HG03457 (cell line): Measurements from ENCODE around the gene OLIG1.

Source experiments
- ATAC-seq: cut with Tn5 transposase; IDR thresholded peaks from one replicate; pipeline ENCODE4 v1.9.1; 2021; ENCODE audit warnings: moderate number of reproducible peaks; ENCODE audit not compliant: unreplicated experiment

Gene OLIG1, protein sequence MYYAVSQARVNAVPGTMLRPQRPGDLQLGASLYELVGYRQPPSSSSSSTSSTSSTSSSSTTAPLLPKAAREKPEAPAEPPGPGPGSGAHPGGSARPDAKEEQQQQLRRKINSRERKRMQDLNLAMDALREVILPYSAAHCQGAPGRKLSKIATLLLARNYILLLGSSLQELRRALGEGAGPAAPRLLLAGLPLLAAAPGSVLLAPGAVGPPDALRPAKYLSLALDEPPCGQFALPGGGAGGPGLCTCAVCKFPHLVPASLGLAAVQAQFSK

DNA sequence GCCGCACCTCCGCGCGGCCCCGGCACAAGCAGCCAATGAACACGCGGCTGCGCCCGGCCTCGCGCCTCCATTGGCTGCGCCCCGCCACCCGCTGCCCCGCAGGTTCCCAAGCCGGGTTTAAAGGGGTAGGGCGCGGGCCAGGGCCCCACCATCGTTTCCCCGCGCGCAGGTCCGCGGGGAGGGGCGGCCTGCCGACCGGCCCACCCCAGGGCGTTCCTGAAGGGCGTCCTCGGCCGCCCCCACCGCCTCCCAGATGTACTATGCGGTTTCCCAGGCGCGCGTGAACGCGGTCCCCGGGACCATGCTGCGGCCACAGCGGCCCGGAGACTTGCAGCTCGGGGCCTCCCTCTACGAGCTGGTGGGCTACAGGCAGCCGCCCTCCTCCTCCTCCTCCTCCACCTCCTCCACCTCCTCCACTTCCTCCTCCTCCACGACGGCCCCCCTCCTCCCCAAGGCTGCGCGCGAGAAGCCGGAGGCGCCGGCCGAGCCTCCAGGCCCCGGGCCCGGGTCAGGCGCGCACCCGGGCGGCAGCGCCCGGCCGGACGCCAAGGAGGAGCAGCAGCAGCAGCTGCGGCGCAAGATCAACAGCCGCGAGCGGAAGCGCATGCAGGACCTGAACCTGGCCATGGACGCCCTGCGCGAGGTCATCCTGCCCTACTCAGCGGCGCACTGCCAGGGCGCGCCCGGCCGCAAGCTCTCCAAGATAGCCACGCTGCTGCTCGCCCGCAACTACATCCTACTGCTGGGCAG is at the start of gene OLIG1:
TSS of gene OLIG1 (plus strand) at position 148 of the 750 bp plus-strand sequence. CDS start at position 254, 106 bp downstream.
- ATAC-seq, result no peak

DNA sequence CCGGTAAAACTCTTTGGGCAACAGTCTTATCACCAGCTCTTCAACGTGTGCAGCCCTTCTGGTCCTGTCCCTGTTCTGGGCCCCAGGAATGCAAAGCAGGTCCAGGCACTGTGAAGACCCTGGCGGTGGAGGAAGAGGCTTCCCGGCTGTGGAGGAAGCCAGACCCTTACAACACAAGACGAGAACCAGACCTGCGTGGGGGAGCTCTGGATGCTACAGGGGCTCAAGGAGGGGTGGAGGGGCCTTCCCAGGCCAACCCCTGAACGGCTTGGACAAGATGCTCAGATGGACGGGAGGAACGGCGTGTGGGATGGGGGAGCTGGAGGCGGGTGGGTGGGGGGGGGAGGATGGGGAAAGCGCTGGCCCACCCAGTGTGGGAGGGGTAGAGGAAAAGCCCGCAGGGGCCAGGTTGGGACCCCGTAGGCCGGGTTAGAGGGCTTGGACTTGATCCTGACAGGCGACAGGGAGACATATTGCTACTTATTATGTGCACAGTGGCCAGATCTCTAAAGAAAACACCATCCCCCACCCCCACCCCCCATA is 49.3 kb upstream of the OLIG1 start:
- no peak for ATAC-seq

DNA sequence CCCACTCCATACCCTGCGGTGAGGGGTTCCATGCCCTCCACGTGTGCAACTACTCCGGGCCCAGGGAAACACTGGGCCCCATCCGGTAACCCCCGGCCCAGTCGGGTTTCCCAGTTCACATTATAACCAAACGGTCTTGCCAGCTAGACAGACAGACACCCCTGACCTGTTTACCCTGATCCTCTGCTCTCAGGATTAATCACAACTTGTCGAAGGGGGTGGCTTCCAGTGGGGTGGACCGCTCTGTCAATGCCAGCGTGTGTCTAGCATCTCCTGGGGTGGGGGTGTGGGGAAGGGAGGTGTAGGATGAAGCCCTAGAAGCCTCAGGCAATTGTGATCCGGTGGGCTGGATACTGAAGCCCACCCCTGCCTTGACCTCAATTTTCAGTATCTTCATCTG is 48.8 kb upstream of the OLIG1 start:
- no peak for ATAC-seq

DNA sequence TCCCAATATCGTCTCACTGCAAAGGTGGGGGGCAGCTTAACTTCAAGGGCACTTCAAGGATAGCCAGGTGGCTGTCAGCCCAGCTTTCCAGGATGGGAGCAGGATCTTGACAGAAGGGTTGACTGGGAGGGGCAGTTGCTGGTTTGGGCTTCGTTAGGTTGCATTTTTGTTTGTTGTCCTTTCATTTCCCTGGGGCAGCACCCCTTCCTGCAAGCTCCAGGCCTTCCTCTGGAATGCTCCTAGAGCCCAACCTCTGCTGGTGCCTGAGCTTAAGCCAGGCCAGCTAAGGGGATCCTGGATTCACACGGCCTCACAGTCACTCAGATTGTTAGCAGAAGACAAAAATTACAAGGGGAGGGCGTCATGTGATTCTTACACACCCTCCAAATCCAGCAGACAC is 48.3 kb upstream of the OLIG1 start:
- ATAC-seq, result no peak

DNA sequence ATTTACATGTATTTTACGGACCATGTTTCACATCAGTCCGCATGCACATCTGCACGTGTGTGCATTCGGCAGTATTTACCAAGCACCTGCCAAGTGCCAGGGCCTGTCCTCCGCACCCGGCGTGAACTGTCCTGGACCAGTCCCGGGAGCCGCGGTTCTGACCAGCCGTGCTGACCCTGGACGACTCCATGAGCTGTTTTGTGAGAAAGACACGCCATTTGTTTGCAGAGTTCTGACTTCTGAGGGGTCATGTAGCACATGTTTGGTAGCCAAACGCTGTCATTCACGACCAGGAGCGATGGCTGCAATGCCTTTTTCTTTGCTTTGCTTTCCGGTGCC is 47.5 kb upstream of the OLIG1 start:
- ATAC-seq, result no peak

DNA sequence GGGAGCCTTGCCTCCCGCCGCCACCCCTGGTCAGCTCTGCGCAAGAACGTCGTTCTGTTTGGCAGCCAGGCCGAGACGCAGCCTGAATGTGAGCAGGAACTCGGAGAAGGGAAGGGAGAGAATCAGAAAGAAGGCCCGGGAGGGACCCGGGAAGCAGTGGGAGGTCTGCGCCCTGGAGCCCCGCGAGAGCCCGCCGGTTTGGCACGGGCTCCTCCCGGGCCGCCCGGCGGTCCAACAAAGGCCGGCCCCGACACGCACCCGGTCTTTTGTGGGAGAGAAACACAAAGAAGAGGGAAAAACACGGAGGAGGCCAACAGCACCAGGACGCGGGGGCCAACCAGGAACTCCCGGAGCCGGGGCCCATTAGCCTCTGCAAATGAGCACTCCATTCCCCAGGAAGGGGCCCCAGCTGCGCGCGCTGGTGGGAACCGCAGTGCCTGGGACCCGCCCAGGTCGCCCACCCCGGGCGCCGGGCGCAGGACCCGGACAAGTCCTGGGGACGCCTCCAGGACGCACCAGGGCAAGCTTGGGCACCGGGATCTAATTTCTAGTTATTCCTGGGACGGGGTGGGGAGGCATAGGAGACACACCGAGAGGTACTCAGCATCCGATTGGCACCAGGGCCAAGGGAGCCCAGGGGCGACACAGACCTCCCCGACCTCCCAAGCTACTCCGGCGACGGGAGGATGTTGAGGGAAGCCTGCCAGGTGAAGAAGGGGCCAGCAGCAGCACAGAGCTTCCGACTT is 46.9 kb upstream of the OLIG1 start:
- ATAC-seq, result no peak

DNA sequence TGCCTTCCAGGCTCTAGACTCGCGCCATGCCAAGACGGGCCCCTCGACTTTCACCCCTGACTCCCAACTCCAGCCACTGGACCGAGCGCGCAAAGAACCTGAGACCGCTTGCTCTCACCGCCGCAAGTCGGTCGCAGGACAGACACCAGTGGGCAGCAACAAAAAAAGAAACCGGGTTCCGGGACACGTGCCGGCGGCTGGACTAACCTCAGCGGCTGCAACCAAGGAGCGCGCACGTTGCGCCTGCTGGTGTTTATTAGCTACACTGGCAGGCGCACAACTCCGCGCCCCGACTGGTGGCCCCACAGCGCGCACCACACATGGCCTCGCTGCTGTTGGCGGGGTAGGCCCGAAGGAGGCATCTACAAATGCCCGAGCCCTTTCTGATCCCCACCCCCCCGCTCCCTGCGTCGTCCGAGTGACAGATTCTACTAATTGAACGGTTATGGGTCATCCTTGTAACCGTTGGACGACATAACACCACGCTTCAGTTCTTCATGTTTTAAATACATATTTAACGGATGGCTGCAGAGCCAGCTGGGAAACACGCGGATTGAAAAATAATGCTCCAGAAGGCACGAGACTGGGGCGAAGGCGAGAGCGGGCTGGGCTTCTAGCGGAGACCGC is 46.3 kb upstream of the OLIG1 start:
- no peak for ATAC-seq

DNA sequence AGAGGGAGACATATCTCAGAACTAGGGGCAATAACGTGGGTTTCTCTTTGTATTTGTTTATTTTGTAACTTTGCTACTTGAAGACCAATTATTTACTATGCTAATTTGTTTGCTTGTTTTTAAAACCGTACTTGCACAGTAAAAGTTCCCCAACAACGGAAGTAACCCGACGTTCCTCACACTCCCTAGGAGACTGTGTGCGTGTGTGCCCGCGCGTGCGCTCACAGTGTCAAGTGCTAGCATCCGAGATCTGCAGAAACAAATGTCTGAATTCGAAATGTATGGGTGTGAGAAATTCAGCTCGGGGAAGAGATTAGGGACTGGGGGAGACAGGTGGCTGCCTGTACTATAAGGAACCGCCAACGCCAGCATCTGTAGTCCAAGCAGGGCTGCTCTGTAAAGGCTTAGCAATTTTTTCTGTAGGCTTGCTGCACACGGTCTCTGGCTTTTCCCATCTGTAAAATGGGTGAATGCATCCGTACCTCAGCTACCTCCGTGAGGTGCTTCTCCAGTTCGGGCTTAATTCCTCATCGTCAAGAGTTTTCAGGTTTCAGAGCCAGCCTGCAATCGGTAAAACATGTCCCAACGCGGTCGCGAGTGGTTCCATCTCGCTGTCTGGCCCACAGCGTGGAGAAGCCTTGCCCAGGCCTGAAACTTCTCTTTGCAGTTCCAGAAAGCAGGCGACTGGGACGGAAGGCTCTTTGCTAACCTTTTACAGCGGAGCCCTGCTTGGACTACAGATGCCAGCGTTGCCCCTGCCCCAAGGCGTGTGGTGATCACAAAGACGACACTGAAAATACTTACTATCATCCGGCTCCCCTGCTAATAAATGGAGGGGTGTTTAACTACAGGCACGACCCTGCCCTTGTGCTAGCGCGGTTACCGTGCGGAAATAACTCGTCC is 45.5 kb upstream of the OLIG1 start:
- no peak for ATAC-seq

DNA sequence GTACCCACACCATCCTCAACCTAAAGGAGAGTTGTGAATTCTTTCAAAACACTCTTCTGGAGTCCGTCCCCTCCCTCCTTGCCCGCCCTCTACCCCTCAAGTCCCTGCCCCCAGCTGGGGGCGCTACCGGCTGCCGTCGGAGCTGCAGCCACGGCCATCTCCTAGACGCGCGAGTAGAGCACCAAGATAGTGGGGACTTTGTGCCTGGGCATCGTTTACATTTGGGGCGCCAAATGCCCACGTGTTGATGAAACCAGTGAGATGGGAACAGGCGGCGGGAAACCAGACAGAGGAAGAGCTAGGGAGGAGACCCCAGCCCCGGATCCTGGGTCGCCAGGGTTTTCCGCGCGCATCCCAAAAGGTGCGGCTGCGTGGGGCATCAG is 44.8 kb upstream of the OLIG1 start:
- ATAC-seq, result no peak

DNA sequence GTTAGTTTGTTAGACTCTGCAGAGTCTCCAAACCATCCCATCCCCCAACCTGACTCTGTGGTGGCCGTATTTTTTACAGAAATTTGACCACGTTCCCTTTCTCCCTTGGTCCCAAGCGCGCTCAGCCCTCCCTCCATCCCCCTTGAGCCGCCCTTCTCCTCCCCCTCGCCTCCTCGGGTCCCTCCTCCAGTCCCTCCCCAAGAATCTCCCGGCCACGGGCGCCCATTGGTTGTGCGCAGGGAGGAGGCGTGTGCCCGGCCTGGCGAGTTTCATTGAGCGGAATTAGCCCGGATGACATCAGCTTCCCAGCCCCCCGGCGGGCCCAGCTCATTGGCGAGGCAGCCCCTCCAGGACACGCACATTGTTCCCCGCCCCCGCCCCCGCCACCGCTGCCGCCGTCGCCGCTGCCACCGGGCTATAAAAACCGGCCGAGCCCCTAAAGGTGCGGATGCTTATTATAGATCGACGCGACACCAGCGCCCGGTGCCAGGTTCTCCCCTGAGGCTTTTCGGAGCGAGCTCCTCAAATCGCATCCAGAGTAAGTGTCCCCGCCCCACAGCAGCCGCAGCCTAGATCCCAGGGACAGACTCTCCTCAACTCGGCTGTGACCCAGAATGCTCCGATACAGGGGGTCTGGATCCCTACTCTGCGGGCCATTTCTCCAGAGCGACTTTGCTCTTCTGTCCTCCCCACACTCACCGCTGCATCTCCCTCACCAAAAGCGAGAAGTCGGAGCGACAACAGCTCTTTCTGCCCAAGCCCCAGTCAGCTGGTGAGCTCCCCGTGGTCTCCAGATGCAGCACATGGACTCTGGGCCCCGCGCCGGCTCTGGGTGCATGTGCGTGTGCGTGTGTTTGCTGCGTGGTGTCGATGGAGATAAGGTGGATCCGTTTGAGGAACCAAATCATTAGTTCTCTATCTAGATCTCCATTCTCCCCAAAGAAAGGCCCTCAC is 44.2 kb upstream of the OLIG1 start, which contains the start of gene OLIG2:
TSS of gene OLIG2 (plus strand) at position 447 of the 954 bp plus-strand sequence. CDS start 928 bp downstream, outside the sequence.
- no peak for ATAC-seq

DNA sequence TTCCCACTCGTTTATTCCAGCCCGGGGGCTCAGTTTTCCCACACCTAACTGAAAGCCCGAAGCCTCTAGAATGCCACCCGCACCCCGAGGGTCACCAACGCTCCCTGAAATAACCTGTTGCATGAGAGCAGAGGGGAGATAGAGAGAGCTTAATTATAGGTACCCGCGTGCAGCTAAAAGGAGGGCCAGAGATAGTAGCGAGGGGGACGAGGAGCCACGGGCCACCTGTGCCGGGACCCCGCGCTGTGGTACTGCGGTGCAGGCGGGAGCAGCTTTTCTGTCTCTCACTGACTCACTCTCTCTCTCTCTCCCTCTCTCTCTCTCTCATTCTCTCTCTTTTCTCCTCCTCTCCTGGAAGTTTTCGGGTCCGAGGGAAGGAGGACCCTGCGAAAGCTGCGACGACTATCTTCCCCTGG is 43.5 kb upstream of the OLIG1 start:
- ATAC-seq, result no peak

DNA sequence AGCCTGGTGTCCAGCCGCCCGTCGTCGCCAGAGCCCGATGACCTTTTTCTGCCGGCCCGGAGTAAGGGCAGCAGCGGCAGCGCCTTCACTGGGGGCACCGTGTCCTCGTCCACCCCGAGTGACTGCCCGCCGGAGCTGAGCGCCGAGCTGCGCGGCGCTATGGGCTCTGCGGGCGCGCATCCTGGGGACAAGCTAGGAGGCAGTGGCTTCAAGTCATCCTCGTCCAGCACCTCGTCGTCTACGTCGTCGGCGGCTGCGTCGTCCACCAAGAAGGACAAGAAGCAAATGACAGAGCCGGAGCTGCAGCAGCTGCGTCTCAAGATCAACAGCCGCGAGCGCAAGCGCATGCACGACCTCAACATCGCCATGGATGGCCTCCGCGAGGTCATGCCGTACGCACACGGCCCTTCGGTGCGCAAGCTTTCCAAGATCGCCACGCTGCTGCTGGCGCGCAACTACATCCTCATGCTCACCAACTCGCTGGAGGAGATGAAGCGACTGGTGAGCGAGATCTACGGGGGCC is 43.0 kb upstream of the OLIG1 start:
- ATAC-seq, result no peak

DNA sequence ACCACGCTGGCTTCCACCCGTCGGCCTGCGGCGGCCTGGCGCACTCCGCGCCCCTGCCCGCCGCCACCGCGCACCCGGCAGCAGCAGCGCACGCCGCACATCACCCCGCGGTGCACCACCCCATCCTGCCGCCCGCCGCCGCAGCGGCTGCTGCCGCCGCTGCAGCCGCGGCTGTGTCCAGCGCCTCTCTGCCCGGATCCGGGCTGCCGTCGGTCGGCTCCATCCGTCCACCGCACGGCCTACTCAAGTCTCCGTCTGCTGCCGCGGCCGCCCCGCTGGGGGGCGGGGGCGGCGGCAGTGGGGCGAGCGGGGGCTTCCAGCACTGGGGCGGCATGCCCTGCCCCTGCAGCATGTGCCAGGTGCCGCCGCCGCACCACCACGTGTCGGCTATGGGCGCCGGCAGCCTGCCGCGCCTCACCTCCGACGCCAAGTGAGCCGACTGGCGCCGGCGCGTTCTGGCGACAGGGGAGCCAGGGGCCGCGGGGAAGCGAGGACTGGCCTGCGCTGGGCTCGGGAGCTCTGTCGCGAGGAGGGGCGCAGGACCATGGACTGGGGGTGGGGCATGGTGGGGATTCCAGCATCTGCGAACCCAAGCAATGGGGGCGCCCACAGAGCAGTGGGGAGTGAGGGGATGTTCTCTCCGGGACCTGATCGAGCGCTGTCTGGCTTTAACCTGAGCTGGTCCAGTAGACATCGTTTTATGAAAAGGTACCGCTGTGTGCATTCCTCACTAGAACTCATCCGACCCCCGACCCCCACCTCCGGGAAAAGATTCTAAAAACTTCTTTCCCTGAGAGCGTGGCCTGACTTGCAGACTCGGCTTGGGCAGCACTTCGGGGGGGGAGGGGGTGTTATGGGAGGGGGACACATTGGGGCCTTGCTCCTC is 42.3 kb upstream of the OLIG1 start:
- ATAC-seq, result no peak

DNA sequence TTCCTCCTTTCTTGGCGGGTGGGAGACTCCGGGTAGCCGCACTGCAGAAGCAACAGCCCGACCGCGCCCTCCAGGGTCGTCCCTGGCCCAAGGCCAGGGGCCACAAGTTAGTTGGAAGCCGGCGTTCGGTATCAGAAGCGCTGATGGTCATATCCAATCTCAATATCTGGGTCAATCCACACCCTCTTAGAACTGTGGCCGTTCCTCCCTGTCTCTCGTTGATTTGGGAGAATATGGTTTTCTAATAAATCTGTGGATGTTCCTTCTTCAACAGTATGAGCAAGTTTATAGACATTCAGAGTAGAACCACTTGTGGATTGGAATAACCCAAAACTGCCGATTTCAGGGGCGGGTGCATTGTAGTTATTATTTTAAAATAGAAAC is 41.7 kb upstream of the OLIG1 start:
- ATAC-seq, result no peak

DNA sequence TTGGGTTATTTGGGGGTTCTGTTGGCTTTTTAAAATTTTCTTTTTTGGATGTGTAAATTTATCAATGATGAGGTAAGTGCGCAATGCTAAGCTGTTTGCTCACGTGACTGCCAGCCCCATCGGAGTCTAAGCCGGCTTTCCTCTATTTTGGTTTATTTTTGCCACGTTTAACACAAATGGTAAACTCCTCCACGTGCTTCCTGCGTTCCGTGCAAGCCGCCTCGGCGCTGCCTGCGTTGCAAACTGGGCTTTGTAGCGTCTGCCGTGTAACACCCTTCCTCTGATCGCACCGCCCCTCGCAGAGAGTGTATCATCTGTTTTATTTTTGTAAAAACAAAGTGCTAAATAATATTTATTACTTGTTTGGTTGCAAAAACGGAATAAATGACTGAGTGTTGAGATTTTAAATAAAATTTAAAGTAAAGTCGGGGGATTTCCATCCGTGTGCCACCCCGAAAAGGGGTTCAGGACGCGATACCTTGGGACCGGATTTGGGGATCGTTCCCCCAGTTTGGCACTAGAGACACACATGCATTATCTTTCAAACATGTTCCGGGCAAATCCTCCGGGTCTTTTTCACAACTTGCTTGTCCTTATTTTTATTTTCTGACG is 41.1 kb upstream of the OLIG1 start:
- ATAC-seq, result no peak

DNA sequence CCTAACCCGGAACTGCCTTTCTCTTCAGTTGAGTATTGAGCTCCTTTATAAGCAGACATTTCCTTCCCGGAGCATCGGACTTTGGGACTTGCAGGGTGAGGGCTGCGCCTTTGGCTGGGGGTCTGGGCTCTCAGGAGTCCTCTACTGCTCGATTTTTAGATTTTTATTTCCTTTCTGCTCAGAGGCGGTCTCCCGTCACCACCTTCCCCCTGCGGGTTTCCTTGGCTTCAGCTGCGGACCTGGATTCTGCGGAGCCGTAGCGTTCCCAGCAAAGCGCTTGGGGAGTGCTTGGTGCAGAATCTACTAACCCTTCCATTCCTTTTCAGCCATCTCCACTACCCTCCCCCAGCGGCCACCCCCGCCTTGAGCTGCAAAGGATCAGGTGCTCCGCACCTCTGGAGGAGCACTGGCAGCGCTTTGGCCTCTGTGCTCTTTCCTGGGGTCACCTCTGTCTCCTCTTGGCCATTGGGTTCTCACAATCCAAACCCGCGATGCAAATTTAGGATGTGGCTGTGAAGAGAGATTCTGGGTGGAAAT is 40.5 kb upstream of the OLIG1 start:
- no peak for ATAC-seq

DNA sequence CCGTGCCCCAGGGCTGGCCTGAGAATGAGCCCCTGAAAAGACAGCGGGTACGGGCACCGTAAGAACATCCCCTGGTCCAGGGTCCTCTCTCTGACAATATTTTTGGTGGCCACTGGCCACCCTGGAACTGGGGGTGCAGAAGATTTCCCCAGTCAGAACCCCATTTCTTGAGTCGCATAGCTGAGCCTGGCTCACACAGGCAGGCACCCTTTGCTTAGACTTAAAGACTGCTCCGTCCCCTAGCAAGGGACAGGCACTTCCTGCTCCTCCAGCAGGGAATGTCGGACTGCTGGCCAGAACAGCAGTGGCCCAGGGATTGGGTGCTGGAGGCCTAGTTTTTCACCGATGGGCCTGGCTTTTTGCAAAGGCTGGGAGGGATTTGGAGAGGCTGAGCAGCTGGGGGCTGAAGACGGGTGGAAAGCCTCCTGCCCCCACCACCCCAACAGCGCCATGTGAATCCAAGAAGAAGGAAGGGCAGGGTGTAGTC is 39.9 kb upstream of the OLIG1 start:
- no peak for ATAC-seq
